Renal pelvis (tissue), 3 donors: ENCODE results near the gene CISD1. TPM values are rescaled to one million over a fixed set of nuclear protein-coding genes. Genes with fewer than 3 reads are reported as not detected.

Experiments
- polyA plus RNA-seq, 3 donors: library from polyadenylated mRNA; unstranded; fragments of 120-200 nt; gene quantifications; one replicate each; pipeline ENCODE4 v1.2.1, GENCODE V29; 2013; ENCODE audit not compliant: insufficient read length in 3 of 3

The CISD1 gene
- polyA plus RNA-seq, 3 donors, result 43.6 to 58.2 (median 54.3) TPM

Other genes with a start within 250 kb of the CISD1 start
- 1 to 10 TPM; 5.6 to 6.9 (median 6.6) TPM for gene IPMK, start 1.3 kb upstream of the CISD1 start, polyA plus RNA-seq
- gene UBE2D1, start 65.8 kb downstream of the CISD1 start, polyA plus RNA-seq, result 10 to 100 TPM; 32.9 to 34.3 (median 33.4) TPM
- 10 to 100 TPM; 69.5 to 75.4 (median 71.0) TPM for gene TFAM, start 116.2 kb downstream of the CISD1 start, polyA plus RNA-seq
- gene BICC1, start 243.7 kb downstream of the CISD1 start, polyA plus RNA-seq, result 100 to 1,000 TPM in 1 of 3 donors, 10 to 100 TPM in 2; 68.7 to 110 (median 73.0) TPM